NCI-H748 treated with DMSO at 0.1 percent for 48 hours (cell line): ENCODE data around the gene SNRNP200.
A peak's percentile ranks its signal among the peaks of the same experiment; 100 is the strongest.
"Not testable (repeated sequence)": the region's sequence is repeated elsewhere in the genome, so short reads cannot be mapped to it uniquely, and the experiment has no call there.

Experiments used
- DNase-seq: peaks from one replicate; lab custom pipeline; 2025; lab: John Stamatoyannopoulos, UW

SNRNP200 gene

DNA sequence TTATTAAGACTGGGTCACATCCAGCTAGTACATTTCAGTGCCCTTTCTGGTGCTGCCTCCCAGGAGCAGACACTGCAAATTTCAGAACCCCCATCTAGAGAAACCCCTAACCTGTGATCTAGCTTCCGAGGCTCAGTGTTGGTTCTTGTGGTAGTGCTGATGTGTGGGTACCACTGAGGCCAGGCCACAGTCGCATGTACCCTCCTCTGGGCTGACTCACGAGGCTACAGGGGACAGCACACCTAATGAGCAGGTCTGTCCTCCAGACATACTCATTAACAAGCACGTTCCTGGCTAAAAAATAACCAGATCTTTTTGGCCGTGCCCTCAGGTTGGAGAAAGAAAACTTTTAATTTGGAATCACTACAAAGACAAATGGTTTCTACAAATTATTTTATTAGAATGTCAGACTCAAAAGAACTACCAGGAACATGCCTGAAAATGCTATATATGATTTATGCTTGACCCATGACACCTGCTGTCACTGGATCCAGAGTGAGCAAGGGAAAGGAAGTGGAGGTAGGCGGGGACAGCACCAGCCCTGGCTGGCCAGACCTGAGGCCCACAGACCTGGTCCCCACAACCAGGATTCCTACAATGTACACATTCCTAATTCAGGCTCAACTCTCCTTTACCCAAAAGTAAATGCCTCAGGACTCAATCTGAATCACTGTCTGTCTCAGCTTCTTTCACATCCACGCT lies 30.8 kb downstream of the SNRNP200 start:
- DNase-seq, result no peak

DNA sequence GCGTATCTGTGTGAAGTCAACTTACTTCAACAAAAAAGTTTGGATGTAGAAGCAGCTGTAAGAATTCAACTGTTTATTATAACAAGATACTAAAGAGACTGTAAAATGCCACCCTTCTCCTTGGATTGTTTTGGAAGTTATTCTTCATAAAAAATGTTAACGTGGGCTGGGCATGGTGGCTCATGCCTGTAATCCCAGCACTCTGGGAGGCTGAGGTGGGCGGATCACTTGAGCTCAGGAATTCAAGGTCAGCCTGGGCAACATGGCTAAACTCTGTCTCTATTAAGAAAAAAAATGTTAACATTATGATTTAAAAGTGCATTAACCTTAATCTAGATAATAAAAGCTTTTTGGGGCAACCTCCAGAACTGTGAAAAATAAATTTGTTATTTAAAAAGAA lies 31.6 kb downstream of the SNRNP200 start:
- DNase-seq, result no peak

DNA sequence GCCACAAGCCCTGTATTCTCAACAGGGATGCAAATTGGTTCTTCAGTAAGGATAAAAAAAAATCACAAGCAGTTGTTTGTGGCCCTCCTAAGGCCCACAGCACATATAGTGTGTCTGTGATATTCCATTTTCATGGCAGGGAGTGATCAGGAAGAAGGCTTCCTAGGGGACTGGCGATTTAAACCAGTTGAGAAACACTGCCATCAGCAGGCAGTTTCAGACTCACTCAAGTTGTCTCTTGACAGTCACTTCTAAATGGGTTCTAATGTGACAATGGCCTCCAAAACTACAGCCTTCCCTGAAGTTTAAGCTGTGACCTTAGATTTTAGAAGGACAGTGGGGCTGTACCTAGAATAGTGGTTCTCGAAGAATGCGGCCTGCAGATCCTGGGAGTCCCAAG lies 33.4 kb downstream of the SNRNP200 start:
- no peak for DNase-seq

DNA sequence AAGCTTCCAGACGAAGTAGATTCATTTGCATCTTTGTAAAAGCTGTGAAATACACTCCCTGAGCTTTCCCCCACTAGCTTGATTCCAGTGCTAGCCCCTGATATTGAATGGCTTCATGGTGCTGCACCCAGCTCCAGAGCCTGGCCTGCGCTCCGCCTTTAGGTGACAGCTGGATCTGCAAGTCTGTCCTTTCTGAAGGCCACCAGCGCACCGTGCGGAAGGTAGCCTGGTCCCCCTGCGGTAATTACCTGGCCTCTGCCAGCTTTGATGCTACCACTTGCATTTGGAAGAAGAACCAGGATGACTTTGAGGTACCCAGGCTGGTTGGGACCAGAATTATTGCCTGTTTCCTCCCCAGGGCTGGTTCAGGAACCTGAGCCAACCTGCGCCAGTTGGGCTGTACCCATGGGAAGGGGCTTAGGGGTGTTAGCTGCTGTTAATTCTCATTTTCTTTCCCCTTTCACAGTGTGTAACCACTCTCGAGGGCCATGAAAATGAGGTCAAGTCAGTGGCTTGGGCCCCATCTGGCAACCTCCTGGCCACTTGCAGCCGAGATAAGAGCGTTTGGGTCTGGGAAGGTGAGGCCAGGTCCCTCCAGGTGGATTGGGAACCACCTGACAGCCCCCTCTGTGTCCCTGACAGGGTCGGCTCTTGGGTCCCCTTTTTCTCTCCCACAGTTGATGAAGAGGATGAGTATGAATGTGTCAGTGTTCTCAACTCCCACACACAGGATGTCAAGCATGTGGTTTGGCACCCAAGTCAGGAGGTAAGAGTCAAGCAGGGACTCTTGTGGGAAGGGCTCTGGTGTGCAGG lies 38.0 kb downstream of the SNRNP200 start:
- DNase-seq, result no peak

DNA sequence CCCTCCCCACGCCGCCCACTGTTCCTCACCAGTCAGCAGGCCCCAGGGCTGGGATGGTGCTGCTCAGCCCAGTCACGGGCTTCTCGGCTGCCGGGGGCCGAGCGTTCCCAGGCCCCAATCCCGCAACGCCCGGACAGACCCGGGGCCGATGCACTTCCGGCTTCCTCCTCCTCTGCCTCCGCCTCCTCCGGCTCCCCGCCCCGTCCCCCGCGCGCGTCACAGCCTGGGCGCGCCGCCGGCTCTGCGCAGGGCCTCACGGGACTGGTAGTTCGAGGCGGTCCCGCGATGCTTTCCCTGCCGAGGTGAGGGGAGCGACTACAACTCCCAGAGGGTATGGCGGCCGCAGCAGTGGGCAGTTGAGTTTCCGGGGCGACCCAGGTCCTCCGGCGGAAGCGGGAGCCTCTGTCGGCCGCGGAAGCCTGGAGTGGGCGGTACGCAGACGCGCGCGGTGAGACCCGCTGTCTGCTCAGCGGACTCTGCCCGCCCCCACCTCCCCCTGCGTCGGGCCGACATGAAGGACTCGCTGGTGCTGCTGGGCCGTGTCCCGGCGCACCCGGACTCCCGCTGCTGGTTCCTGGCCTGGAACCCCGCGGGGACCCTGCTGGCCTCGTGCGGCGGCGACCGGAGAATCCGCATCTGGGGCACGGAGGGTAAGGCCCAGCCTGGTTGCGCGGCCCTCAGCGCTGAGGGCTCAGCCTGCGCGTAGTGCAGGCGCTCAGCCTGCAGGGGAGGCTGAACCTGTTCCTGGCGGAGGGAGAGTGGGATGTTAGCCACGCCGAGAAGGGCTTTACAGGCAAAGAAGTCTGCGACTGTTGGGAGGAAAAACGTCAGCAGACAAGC lies 39.3 kb downstream of the SNRNP200 start, which contains the start of the genes CIAO1 and TMEM127:
Gene CIAO1 (plus strand): TSS at position 386 of the 840 bp plus-strand sequence. CDS start 126 bp downstream, at position 512.
Gene TMEM127 (minus strand): TSS at position 158 of the 840 bp plus-strand sequence. CDS start 616 bp downstream, outside the sequence.
- DNase-seq, result peak; percentile 86

DNA sequence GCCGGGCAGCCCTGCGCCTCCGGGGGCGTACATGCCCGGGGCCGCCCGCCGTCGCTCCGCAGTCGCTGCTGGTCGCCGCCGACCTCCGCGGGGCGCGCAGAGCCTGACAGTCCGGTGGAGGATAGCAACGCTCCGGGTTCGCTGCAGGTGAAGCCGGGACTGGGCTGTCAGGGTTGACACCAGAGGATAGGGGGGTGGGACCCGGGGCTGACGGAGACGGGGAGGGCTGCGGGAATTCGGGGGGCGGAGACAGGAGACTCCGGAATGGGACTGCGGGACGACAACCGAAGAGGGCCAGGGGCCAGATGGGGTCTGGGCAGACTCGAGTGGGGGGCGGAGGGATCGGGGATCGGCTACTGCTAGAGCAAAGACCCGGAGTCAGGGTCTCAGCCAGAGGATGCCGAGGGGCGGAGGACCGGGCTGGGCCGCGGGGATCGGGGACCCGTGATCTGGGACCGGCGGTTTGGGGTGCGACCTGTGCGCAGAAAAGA lies 40.0 kb downstream of the SNRNP200 start:
- no peak for DNase-seq

DNA sequence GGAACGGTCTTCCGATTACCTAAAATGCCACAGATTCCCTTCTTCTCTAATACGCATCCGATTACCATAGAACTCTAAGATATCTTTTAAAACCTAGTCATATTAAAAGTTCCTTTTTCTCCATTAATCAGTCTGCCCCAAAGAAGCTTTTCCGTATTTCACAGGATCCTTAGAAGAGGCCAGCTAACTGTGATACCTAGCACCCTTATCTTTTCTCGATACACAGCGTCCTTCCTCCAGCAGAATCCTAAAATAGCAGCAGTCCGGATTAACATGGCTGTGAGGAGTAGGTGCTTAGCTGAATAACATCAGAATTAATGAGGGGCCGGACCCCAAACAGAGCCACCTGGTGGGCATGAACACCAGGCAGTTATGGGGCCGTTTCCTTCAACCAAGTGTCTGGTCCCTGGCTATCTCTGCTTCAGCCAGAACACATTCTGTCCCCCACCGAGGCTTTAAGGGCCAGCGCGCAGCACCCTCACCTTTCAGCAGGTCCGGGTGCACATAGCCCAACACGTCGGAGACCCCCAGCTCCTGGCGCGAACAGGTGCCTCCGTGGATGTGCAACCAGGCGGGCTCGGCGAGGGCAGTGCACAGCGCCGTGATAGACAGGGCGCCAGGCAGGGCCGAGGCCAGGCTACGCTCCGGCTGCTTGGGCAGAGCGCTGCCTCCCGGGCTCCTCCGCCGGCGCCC lies 40.5 kb downstream of the SNRNP200 start:
- DNase-seq, result no peak

DNA sequence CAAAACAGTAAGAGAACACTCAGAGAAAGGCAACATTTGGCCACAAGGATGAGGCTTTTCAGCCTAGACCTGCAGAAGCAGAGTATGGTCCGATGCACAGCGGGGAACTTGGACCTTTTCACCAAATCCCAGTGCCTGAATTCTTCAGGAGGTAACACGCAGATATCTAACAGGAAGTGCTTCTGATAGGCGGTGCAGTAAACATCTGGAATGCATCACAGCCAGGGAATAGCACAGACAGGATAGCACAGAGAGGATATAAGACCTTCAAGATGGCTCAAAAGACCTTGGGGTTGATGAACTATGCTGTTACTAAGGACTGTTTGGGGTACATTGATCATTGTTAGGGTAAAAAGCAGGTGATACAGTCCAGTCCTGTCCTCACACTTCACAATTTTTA lies 41.3 kb downstream of the SNRNP200 start:
- DNase-seq, result no peak

DNA sequence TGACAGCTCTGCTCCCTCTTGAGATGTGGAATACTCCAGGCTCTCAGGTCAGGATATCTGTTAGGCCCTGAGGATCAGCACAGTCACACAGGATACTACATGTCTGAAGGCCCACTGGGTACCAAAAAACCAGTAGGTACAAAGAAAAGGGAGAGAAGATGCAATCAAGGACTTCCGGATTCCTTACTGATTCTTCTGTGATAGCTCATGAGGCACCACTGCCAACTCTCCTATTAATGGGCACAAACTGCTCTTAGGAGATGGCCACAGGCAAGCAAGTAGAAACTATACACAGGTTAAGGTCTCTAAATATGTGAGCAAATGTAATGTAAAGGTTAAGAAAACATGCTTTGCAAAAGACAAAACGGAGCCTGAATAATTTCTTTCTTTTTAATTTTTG lies 43.0 kb downstream of the SNRNP200 start:
- DNase-seq, result no peak

DNA sequence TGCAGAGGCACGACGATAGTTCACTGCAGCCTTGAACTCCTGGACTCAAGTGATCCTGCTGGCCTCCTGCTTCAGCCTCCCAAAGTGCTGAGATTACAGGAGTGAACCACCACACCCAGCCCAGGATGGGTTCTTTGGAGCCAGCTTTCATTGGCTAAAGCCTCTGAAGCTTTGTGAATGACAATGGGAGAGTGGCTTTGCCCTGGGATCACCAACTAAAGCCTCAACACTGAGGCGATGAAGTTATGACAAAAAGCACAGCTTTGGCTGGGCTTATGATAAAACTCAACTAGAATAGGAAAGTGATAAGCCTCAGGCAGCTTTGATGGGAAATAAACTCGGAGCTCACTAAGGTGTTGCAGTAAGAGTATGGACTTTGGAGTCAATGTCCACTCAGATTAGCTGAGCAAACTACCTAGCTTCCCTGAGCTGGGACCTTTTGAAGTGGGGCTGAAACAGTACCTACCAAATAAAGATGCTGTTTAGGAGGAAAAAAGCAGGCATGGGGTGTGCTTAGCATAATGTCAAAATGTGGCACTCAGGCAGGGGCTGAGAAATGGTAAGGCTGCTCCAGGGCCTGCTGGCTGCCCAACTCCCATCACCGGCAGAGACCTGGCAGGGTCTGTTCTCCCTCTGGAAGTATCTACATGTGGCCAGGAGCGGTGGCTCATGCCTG lies 43.9 kb downstream of the SNRNP200 start:
- no peak for DNase-seq

DNA sequence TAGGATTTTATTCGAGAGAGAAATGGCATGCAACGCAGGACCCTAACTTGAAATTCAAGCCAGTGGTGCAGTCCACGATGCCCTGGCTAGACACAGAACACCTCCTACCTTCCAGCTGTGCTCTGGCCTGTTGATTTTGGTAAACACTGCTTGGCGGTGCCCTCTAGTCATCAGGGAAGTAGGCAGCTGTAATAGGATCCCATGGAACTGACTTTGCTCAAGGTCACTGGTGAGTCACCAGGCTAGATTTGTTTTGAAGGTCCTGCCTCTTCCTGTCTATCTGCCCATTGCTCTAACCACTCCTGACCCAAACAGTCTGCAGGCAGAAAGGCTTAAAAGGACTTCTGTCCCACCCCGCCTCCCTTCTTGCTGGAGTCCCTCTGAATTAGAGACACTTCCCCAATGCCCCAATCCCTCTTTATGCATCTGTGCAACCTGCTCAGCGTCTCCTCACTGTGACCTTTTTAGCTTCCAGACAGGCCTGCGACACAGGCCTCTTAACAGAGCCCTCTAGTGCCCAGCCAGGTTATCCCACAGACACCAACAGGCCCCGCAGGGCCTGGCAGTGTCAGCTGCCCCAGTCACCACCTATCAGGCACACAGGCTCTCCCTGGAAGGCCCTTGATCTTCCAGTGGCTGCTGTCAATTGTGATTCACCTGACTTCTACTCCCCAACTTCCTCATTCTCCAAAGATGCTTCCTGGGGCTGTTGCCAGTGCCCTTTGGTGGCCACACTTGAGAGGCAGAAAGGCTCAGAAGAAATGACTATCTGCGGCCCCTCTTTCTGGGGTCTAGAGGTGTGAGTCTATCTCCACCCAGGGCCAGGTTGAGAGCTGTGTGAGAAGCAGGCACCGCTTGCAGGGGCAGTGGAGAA lies 44.7 kb downstream of the SNRNP200 start:
- no peak for DNase-seq

DNA sequence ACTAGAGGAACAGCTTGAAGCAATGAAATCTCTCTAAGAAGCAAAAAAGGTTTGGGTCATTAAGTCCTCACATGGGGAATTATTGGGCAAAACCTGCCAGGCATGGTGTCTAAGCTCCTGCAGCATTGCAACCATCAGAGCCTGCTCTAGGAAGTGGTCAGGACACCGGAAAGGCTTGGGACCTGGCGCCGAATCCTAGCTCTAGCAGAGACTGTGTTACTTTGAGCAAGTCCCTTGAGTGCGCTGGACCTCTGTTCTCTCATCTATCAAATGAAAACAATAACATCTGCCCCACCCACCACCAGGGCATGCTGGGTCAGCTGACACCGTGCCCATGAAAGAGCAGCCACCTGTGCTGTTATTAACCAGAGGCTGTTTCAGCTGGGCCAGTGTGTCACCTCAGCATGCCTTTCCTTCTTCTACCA lies 45.8 kb downstream of the SNRNP200 start:
- no peak for DNase-seq

DNA sequence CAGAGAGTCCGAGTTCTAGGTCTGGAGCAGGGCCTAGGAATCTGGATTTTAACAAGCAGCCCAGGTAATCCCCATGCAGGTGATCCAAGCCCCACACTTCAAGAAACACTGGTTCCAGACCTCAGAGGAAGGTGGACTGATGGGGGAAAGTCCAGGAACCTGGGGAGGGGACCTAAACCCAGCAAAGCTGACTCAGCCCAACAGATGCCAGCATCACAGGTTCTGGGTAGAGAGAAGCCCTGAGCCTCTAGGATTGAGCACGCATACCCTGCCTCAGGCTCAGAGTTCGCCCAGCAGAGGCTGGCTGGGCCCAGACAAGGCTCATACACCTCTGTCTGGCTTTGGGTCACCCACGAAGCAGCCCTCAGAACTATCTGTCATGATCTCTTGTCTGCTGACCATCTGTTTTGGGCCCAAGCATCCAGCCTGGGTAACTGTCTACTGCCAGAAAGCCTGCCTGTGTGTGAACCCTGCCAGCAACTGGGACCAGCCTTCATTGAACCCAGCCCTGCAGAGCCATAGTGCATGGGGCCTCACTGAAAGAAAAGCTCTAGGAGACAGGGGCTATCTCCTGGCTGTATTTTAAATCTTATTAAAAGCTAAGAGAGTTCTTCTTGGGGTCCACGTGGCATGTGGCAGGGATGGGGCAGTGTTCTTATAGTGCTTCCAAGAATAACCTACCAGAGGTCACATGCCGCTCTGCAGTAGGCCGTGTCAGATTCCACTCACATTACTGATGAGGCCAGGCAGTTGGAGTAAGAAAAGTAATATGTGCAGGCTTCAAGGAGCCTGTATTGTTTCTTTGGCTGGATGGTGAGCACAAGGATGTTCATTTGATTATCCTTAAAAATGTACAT lies 47.0 kb downstream of the SNRNP200 start:
- no peak for DNase-seq

DNA sequence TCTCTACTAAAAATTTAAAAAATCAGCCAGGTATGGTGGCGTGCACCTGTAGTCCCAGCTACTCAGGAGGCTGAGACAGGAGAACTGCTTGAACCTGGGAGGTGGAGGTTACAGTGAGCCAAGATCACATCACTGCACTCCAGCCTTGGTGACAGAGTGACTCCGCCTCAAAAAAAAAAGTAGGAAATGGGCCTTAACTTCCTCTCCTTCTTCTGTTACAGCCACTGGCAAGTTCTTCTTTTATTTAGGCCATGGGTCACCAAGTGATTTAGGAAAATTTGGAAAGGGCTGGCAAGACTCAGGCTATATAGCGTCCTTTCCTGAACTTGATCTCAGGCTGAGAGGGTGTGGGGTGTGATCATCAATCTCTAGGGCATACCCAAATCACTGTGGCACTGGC lies 47.6 kb downstream of the SNRNP200 start:
- DNase-seq, result not testable (repeated sequence)

DNA sequence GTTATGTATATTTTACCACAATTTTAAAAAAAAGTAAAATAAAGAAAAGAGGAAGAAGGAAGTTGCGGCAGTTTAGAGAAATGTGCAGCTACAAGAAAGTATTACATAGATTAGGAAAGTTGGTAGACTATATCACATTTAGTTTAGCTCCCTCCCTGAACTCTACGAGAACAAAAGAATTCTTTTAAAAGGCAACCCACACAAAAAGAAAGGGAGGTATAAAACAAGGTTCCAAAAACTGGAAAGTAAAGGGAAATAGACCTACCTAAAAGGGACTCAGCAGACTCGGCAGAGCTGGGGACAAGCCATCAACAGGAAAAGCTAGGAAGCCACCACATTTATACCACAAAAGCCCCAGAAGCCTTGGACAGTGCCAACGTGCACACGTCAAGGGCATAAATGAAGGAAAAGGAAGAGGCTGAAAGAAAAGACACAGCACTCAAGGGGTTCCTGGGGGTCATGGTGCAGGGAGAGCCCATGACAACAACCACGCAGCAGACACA lies 48.7 kb downstream of the SNRNP200 start:
- DNase-seq, result no peak

DNA sequence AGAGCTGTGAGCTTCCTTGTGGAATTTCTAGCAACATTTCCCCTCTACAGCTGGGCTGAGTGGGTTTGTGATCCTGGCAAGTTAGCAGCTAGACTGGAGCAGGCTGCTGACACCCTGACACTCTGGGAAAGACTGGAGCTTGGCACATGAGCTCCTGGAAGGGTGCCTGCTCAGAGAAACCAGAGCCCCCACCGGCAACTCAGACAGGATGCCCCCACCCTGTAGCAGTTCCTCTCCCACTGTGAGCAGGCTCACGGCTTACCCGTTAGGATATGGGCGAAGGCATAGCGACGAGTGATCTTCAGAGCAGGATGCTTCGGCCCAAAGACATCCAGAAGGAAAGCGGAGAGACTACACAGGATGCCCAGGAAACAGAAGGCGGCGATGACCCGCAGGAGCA lies 50.8 kb downstream of the SNRNP200 start:
- DNase-seq, result no peak

DNA sequence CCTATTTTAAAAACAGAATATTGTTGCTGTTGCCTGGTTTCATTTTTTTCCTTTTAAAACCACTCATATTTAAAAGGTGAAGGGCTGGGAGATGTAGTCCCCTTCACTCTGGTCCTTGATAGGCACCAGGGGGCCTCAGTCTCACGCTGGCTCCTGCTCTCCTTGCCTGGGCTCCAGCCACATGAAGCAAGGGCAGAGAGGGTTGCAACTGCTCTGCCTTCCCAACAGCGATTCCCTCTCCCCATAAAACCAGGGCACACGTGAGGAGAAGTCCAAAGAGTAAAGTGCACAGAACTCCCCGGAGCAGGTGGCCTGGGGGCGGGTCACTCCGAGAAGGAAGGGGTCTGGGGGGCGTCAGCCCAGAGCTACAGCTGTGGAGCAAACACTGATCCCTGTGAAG lies 52.3 kb downstream of the SNRNP200 start:
- DNase-seq, result no peak

DNA sequence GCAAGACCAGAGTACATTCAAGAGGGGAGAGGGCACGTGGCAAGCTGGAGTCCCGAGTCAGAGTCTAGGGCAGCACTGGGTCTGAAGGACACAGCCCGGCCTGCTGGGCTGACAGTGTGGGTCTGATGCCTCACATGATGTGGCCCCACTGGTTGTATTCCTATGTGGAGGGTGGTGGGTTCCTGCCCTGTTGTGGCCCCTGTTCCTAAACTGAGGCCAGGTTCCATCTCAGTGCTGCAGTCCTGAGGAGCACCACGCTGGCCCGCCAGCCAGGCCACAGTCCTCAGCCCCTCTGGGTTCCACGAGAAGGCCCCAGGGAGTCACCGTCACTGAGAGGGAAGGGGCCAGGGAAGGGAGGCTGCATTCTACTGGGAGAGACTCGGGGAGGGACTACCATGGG lies 52.8 kb downstream of the SNRNP200 start:
- no peak for DNase-seq
